GM23338 (cell line): ENCODE measurements around the gene ZNF526.

Source experiments
- CREB1 ChIP-seq: fragments of 250-450 bp; sonication (Bioruptor Pico); IDR thresholded peaks from 2 replicates; pipeline ENCODE4 v1.5.0; 2020; ENCODE audit warnings: low read depth, mild to moderate bottlenecking, moderate library complexity
- ETS1 ChIP-seq: IDR thresholded peaks from 2 replicates; pipeline ENCODE4 v1.6.1; 2016; ENCODE audit warnings: antibody characterized with exemption
- EZH2 ChIP-seq: fragments of 200-600 bp; sonication (generic); IDR thresholded peaks from one replicate; pipeline ENCODE4 v1.8.0; 2017; ENCODE audit warnings: antibody characterized with exemption, mild to moderate bottlenecking, low read depth; ENCODE audit not compliant: unreplicated experiment
- EZH2phosphoT487 ChIP-seq: fragments of 200-600 bp; sonication (generic); IDR thresholded peaks from one replicate; pipeline ENCODE4 v1.8.1; 2018; ENCODE audit warnings: antibody characterized with exemption; ENCODE audit not compliant: unreplicated experiment
- JUNB ChIP-seq: IDR thresholded peaks from one replicate; pipeline ENCODE4 v1.6.1; 2016; ENCODE audit warnings: antibody characterized with exemption; ENCODE audit not compliant: unreplicated experiment
- NANOG ChIP-seq: IDR thresholded peaks from 2 replicates; pipeline ENCODE4 v1.6.1; 2016; ENCODE audit warnings: antibody characterized with exemption, borderline replicate concordance
- POLR2AphosphoS5 ChIP-seq: IDR thresholded peaks from 2 replicates; pipeline ENCODE4 v1.6.1; 2016; ENCODE audit warnings: antibody characterized with exemption, low read depth
- REST ChIP-seq: IDR thresholded peaks from one replicate; pipeline ENCODE4 v1.6.1; 2018; ENCODE audit warnings: antibody characterized with exemption; ENCODE audit not compliant: unreplicated experiment
- ZNF114 ChIP-seq: fragments of 250-450 bp; sonication (Bioruptor Pico); IDR thresholded peaks from 2 replicates; pipeline ENCODE4 v1.5.0; 2020; ENCODE audit warnings: mild to moderate bottlenecking, moderate library complexity
- ZNF331 ChIP-seq: fragments of 250-450 bp; sonication (Bioruptor Pico); IDR thresholded peaks from 2 replicates; pipeline ENCODE4 v1.5.0; 2020; ENCODE audit warnings: low read depth, mild to moderate bottlenecking, moderate library complexity
- TF ChIP-seq, protein P1 (sequence below), 2 experiments: fragments of 200-600 bp in 1 of 2; sonication (generic) in 1 of 2; conservative IDR thresholded peaks; 2 replicates each; pipeline versions ENCODE4 v1.5.1 to v1.6.1; 2016 to 2017; ENCODE audit warnings: antibody characterized with exemption in 2 of 2, low read depth in 2 of 2, mild to moderate bottlenecking in 2 of 2, moderate library complexity in 1 of 2

- TF ChIP-seq, protein P1, sequence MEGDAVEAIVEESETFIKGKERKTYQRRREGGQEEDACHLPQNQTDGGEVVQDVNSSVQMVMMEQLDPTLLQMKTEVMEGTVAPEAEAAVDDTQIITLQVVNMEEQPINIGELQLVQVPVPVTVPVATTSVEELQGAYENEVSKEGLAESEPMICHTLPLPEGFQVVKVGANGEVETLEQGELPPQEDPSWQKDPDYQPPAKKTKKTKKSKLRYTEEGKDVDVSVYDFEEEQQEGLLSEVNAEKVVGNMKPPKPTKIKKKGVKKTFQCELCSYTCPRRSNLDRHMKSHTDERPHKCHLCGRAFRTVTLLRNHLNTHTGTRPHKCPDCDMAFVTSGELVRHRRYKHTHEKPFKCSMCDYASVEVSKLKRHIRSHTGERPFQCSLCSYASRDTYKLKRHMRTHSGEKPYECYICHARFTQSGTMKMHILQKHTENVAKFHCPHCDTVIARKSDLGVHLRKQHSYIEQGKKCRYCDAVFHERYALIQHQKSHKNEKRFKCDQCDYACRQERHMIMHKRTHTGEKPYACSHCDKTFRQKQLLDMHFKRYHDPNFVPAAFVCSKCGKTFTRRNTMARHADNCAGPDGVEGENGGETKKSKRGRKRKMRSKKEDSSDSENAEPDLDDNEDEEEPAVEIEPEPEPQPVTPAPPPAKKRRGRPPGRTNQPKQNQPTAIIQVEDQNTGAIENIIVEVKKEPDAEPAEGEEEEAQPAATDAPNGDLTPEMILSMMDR (conservative IDR thresholded peaks at IDR 0.05; ENCODE audit: low read depth in 2 of 2) = no peak
- no peak for TF ChIP-seq EZH2
- TF ChIP-seq ETS1 = no peak
- no peak for TF ChIP-seq POLR2AphosphoS5
- TF ChIP-seq ZNF114 (CRISPR knock-in tag) = no peak
- TF ChIP-seq EZH2phosphoT487 = no peak
- no peak for TF ChIP-seq CREB1 (CRISPR knock-in tag)
- no peak for TF ChIP-seq ZNF331 (CRISPR knock-in tag)
- no peak for TF ChIP-seq REST
- TF ChIP-seq NANOG = no peak
- TF ChIP-seq JUNB = no peak
Observed at GRCh38 chr19:42251572-42252358, 31.7 kb downstream of the ZNF526 start.
